ENCODE measurements around the gene NEK6.
A peak's percentile ranks its signal among the peaks of the same experiment; 100 is the strongest.
"Not testable (repeated sequence)": the region's sequence is repeated elsewhere in the genome, so short reads cannot be mapped to it uniquely, and the experiment has no call there.

Gene NEK6

DNA sequence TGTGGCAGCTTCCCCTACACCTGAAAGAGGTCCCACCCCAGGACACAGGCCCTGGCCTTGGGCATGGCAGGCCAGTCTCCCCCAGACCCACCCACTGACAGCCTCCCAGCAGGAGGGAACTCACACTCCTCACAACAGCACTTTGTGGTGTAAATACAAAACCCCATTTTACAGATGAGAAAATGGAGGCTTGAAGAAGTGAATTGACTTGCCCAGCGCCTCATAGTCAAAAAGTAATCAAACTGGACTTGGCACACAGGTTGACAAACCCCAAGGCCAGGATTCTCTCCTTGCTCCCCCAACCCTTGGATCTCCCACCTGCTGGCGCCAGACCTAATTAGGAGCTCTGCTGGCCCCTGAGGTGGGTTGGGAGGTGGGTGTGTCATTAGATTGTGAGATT is 29.2 kb upstream of the NEK6 start:
- Histone ChIP-seq H3K9ac (ENCODE audit: low read length) (no peak overlapping the region), H3K4me3 (ENCODE audit: low read depth, low read length) (no peak overlapping the region), H3K4me1 (ENCODE audit: control insufficient read depth, insufficient read depth, low read length) (no peaks in the 10 kb centered on the region; the same call in 1 of the 2 replicates), H3K27me3 (ENCODE audit: control insufficient read depth, insufficient read depth, low read length) (no peaks in the 10 kb centered on the region), H3K9me3 (ENCODE audit: control insufficient read depth, insufficient read depth, low read depth, low read length) (no peaks in the 10 kb centered on the region), H3K27ac (ENCODE audit: low read depth, low read length) (no peak overlapping the region), H3K36me3 (ENCODE audit: control insufficient read depth, insufficient read depth, low read length) (no peaks in the 10 kb centered on the region)

GRCh38 chr9:124231095-124231737 is 26.5 kb upstream of the NEK6 start:
- H3K4me1 ChIP-seq (ENCODE audit: control insufficient read depth, insufficient read depth, low read length) = no peaks in the 10 kb centered on the region
- H3K4me3 ChIP-seq (ENCODE audit: low read depth, low read length) = no peak overlapping the region
- H3K36me3 ChIP-seq (ENCODE audit: control insufficient read depth, insufficient read depth, low read length) = no peaks in the 10 kb centered on the region
- no peak overlapping the region for H3K9ac ChIP-seq (ENCODE audit: low read length)
- H3K27me3 ChIP-seq (ENCODE audit: control insufficient read depth, insufficient read depth, low read length) = no peaks in the 10 kb centered on the region
- no peaks in the 10 kb centered on the region for H3K9me3 ChIP-seq (ENCODE audit: control insufficient read depth, insufficient read depth, low read depth, low read length)
- no peak overlapping the region for H3K27ac ChIP-seq (ENCODE audit: low read depth, low read length)

DNA sequence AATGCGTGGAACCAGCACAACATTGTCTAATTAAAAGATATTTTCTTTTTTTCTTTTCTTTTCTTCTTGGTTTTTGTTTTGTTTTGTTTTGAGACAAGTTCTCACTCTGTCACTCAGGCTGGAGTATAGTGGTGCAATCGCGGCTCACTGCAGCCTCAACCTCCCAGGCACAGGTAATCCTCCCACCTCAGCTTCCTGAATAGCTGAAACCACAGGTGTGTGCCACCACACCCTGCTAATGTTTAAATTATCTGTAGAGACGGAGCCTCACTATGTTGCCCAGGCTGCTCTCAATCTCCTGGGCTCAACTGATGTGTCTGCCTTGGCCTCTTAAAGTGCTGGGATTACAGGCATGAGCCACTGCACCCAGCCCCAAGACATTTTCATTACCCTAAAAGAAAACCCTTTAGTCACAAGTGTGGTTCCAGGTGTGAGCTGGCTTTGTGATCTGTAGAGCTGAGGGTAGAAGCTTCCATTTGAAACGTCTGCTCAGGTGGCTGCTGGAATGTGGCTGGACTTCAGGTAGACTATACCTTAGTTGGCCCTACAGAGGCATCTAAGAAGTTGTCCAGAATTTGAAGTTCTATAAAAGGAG is 19.1 kb upstream of the NEK6 start:
- no peak overlapping the region for H3K4me3 ChIP-seq (ENCODE audit: low read depth, low read length)
- no peak overlapping the region for H3K27ac ChIP-seq (ENCODE audit: low read depth, low read length)
- no peaks in the 10 kb centered on the region for H3K9me3 ChIP-seq (ENCODE audit: control insufficient read depth, insufficient read depth, low read depth, low read length)
- no peaks in the 10 kb centered on the region for H3K27me3 ChIP-seq (ENCODE audit: control insufficient read depth, insufficient read depth, low read length)
- no peak overlapping the region for H3K9ac ChIP-seq (ENCODE audit: low read length)
- peaks cover 14% of the 10 kb centered on the region for H3K4me1 ChIP-seq (ENCODE audit: control insufficient read depth, insufficient read depth, low read length)
- no peaks in the 10 kb centered on the region for H3K36me3 ChIP-seq (ENCODE audit: control insufficient read depth, insufficient read depth, low read length)

- no peak overlapping the region for H3K27ac ChIP-seq (ENCODE audit: low read depth, low read length)
- H3K9ac ChIP-seq (ENCODE audit: low read length) = no peak overlapping the region
- no peaks in the 10 kb centered on the region for H3K9me3 ChIP-seq (ENCODE audit: control insufficient read depth, insufficient read depth, low read depth, low read length)
- no peaks in the 10 kb centered on the region for H3K27me3 ChIP-seq (ENCODE audit: control insufficient read depth, insufficient read depth, low read length)
- no peak overlapping the region for H3K4me3 ChIP-seq (ENCODE audit: low read depth, low read length)
- no peaks in the 10 kb centered on the region for H3K36me3 ChIP-seq (ENCODE audit: control insufficient read depth, insufficient read depth, low read length)
- peaks cover 14% of the 10 kb centered on the region for H3K4me1 ChIP-seq (ENCODE audit: control insufficient read depth, insufficient read depth, low read length)
Observed at GRCh38 chr9:124239249-124240073, 18.3 kb upstream of the NEK6 start.

- Histone ChIP-seq H3K9ac (ENCODE audit: low read length) (no peak overlapping the region), H3K9me3 (ENCODE audit: control insufficient read depth, insufficient read depth, low read depth, low read length) (no peaks in the 10 kb centered on the region), H3K27ac (ENCODE audit: low read depth, low read length) (no peak overlapping the region), H3K36me3 (ENCODE audit: control insufficient read depth, insufficient read depth, low read length) (no peaks in the 10 kb centered on the region), H3K27me3 (ENCODE audit: control insufficient read depth, insufficient read depth, low read length) (no peaks in the 10 kb centered on the region), H3K4me3 (ENCODE audit: low read depth, low read length) (peak overlapping the region; percentile 12; the same call in 1 of the 2 replicates), H3K4me1 (ENCODE audit: control insufficient read depth, insufficient read depth, low read length) (peaks cover 14% of the 10 kb centered on the region)
Observed at GRCh38 chr9:124242331-124243194, 15.2 kb upstream of the NEK6 start.

DNA sequence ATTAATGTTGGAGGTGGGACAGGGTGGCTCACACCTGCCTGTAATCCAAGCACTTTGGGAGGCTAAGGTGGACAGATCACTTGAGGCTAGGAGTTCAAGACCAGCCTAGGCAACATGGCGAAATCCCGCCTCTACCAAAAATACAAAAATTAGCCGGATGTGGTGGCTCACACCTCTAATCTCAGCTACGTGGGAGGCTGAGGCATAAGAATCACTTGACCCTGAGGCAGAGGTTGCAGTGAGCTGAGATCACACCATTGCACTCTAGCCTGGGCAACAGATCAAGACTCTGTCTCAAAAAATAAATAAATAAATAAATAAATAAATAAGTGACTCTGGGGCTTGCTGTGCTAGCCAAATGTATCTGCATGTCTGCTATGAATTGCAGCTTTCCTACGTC is 10.4 kb upstream of the NEK6 start:
- H3K9me3 ChIP-seq (ENCODE audit: control insufficient read depth, insufficient read depth, low read depth, low read length); H3K36me3 ChIP-seq (ENCODE audit: control insufficient read depth, insufficient read depth, low read length); H3K4me3 ChIP-seq (ENCODE audit: low read depth, low read length); H3K27me3 ChIP-seq (ENCODE audit: control insufficient read depth, insufficient read depth, low read length); H3K27ac ChIP-seq (ENCODE audit: low read depth, low read length); H3K9ac ChIP-seq (ENCODE audit: low read length): not testable (repeated sequence)
- peaks cover 24% of the 10 kb centered on the region for H3K4me1 ChIP-seq (ENCODE audit: control insufficient read depth, insufficient read depth, low read length)

DNA sequence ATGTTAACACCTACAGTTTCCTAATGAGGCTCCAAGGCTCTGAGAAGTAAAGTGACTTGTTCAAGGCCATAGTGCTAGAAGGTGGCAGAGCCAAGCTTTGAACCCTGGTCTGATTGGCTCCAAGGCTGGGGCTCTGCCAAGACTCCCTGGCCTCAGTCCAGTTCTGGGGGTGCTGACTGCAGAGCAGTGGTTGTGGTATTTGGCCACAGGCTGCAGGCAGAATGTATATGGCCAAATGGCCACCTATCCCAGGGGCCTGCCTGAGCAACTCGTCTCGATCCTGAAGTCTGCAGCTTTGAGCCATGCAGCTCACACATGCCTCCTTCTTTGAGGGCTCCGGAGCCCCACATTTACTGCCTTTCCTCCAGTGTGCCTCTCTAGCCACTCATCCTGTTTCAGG is 9.7 kb upstream of the NEK6 start:
- Histone ChIP-seq H3K9ac (ENCODE audit: low read length) (no peak overlapping the region), H3K9me3 (ENCODE audit: control insufficient read depth, insufficient read depth, low read depth, low read length) (no peaks in the 10 kb centered on the region), H3K4me3 (ENCODE audit: low read depth, low read length) (no peak overlapping the region), H3K36me3 (ENCODE audit: control insufficient read depth, insufficient read depth, low read length) (no peaks in the 10 kb centered on the region), H3K4me1 (ENCODE audit: control insufficient read depth, insufficient read depth, low read length) (peaks cover 17% of the 10 kb centered on the region), H3K27ac (ENCODE audit: low read depth, low read length) (no peak overlapping the region), H3K27me3 (ENCODE audit: control insufficient read depth, insufficient read depth, low read length) (no peaks in the 10 kb centered on the region)

GRCh38 chr9:124248960-124249359 is 8.8 kb upstream of the NEK6 start:
- Histone ChIP-seq H3K4me1 (ENCODE audit: control insufficient read depth, insufficient read depth, low read length) (peaks cover 13% of the 10 kb centered on the region; the same call in 1 of the 2 replicates), H3K27me3 (ENCODE audit: control insufficient read depth, insufficient read depth, low read length) (no peaks in the 10 kb centered on the region), H3K4me3 (ENCODE audit: low read depth, low read length) (no peak overlapping the region), H3K9me3 (ENCODE audit: control insufficient read depth, insufficient read depth, low read depth, low read length) (no peaks in the 10 kb centered on the region), H3K27ac (ENCODE audit: low read depth, low read length) (no peak overlapping the region), H3K36me3 (ENCODE audit: control insufficient read depth, insufficient read depth, low read length) (no peaks in the 10 kb centered on the region), H3K9ac (ENCODE audit: low read length) (no peak overlapping the region)

GRCh38 chr9:124251204-124251603 is 6.5 kb upstream of the NEK6 start:
- H3K36me3 ChIP-seq (ENCODE audit: control insufficient read depth, insufficient read depth, low read length) = no peaks in the 10 kb centered on the region
- H3K9me3 ChIP-seq (ENCODE audit: control insufficient read depth, insufficient read depth, low read depth, low read length) = no peaks in the 10 kb centered on the region
- no peak overlapping the region for H3K9ac ChIP-seq (ENCODE audit: low read length)
- H3K27ac ChIP-seq (ENCODE audit: low read depth, low read length) = no peak overlapping the region
- H3K27me3 ChIP-seq (ENCODE audit: control insufficient read depth, insufficient read depth, low read length) = no peaks in the 10 kb centered on the region
- H3K4me3 ChIP-seq (ENCODE audit: low read depth, low read length) = no peak overlapping the region
- peaks cover 14% of the 10 kb centered on the region; the same call in 1 of the 2 replicates for H3K4me1 ChIP-seq (ENCODE audit: control insufficient read depth, insufficient read depth, low read length)

DNA sequence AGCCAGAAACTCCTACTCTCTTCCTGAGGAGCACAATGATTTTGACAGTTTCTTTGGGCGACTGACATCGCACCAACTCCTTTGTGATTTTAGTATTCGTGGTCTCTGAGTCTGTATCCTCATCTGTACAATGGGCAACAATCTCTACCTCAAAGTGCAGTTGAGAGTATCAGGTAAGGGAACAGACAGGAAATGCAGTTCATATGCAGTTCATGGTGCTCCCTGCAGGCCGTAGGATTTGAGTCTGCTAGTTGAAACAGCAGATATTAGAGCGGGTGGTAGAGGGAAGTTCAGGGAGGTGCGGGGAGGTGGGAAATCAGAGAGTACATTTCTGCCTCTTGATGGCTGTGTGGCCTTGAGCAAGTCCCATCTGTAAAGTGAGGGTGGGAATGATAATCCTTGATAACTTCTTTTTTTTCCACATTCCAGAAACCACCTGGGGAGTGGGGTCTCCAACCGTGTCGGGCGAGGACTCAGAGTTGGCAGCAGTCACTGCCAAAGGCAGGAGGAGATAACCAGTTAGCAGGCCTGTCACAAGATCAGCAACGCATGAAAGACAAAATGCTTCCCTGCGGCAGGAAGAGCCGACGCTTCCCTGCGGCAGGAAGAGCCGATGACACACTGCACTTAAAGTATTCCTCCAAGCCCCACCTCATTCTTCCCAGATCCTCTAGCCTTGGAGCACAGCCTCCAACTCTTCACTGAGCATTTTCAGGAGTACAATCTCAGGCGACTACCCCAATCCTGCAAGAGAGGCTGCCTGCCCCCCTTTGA is 6.0 kb upstream of the NEK6 start:
- no peaks in the 10 kb centered on the region for H3K9me3 ChIP-seq (ENCODE audit: control insufficient read depth, insufficient read depth, low read depth, low read length)
- H3K36me3 ChIP-seq (ENCODE audit: control insufficient read depth, insufficient read depth, low read length) = no peaks in the 10 kb centered on the region
- no peak overlapping the region for H3K4me3 ChIP-seq (ENCODE audit: low read depth, low read length)
- H3K27ac ChIP-seq (ENCODE audit: low read depth, low read length) = no peak overlapping the region
- H3K9ac ChIP-seq (ENCODE audit: low read length) = no peak overlapping the region
- H3K27me3 ChIP-seq (ENCODE audit: control insufficient read depth, insufficient read depth, low read length) = no peaks in the 10 kb centered on the region
- peaks cover 16% of the 10 kb centered on the region; the same call in 1 of the 2 replicates for H3K4me1 ChIP-seq (ENCODE audit: control insufficient read depth, insufficient read depth, low read length)

Data from HUES6 (cell line).